H1 (cell line): Measurements from ENCODE around the gene RSAD2. TPM values are rescaled to one million over a fixed set of nuclear protein-coding genes. Genes with fewer than 3 reads are reported as not detected.

ENCODE experiments used
- CBX8 ChIP-seq: fragments of 300-800, 300-1000 bp; sonication (generic); IDR thresholded peaks from 2 replicates; pipeline ENCODE4 v1.7.1; 2016; ENCODE audit warnings: low read depth, low read length, borderline replicate concordance
- CHD1 ChIP-seq: IDR thresholded peaks from 2 replicates; pipeline ENCODE4 v1.6.1; 2012; ENCODE audit warnings: low read depth, low read length, improper control_type of control experiment
- polyA plus RNA-seq, 7 experiments: library from polyadenylated mRNA; depleted of rRNA in 3 of 7; stranded (reverse) in 5 of 7; unstranded in 2 of 7; fragments of >200 nt in 5 of 7; fragments of 200-250 nt in 2 of 7; gene quantifications; 1 replicate in 5 of 7; 2 replicates in 1 of 7; 4 replicates in 1 of 7; pipeline versions ENCODE4 v1.2.1 to v1.2.3, GENCODE V29; 2011 to 2013; ENCODE audit warnings: missing spikeins in 2 of 7, mixed read lengths in 2 of 7
- total RNA-seq: library from RNA; stranded (reverse); fragmentation: NEBNext Ultra II Directional; extraction: Animal tissue kit (Norgen Biotek cat#: 25700); gene quantifications from 2 replicates; pipeline ENCODE4 v1.2.1, GENCODE V29; 2021

RSAD2 gene
- total and polyA plus RNA-seq, 2 of the 8 experiments (the other 6 are each of a cell fraction or from before 2014, with no cell fraction given), result not detected

DNA sequence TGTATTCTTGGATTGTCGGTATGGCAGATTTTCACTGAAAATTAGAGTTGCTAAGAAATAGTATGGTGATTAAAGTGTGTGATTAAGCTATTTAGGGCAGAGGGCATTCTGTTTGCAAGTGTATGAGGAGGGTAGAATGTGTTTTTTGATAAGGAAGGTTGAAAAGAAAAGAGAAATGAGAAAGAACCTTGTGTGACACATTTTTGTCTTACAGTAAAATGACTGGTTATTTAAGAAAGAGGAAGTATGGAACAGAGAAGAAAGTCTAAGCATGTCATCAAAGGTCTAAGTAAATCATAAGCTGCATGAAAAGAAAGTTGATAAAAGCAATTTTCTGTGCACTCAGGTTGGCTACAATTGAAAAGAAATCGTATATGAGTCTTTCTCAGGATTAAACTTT, 5.2 kb upstream of the RSAD2 start (continued):
- TF ChIP-seq CBX8 (no peak), CHD1 (no peak)
